ENCODE measurements around the gene BBLN.

BBLN gene

GRCh38 chr9:128153947-128154695 is 5.9 kb upstream of the BBLN start:
- Histone ChIP-seq H3K36me3 (ENCODE audit: control insufficient read depth in 2 of 2, insufficient read depth in 2 of 2, low read length in 2 of 2) (no peaks in the 10 kb centered on the region), H3K27ac (ENCODE audit: low read length) (no peak overlapping the region)

GRCh38 chr9:128155736-128156500 is 4.1 kb upstream of the BBLN start:
- Histone ChIP-seq H3K9me3 (ENCODE audit: control insufficient read depth in 2 of 2, low read length in 2 of 2) (no peaks in the 10 kb centered on the region), H3K4me1 (ENCODE audit: control insufficient read depth, insufficient read depth, low read length) (peaks cover 12% of the 10 kb centered on the region), H3K9ac (ENCODE audit: low read length in 2 of 2) (no peak overlapping the region), H3K27me3 (ENCODE audit: control insufficient read depth in 1 of 2, insufficient read depth in 2 of 2, low read length in 2 of 2) (no peaks in the 10 kb centered on the region), H3K36me3 (ENCODE audit: control insufficient read depth in 2 of 2, insufficient read depth in 2 of 2, low read length in 2 of 2) (no peaks in the 10 kb centered on the region), H3K27ac (ENCODE audit: low read length) (no peak overlapping the region), H3K4me3 (ENCODE audit: low read length in 2 of 2) (no peak overlapping the region)

More at GRCh38 chr9:128153947-128154695, 5.9 kb upstream of the BBLN start:
- Histone ChIP-seq H3K4me1 (ENCODE audit: control insufficient read depth, insufficient read depth, low read length) (no peaks in the 10 kb centered on the region), H3K9me3 (ENCODE audit: control insufficient read depth in 2 of 2, low read length in 2 of 2) (no peaks in the 10 kb centered on the region), H3K27me3 (ENCODE audit: control insufficient read depth in 1 of 2, insufficient read depth in 2 of 2, low read length in 2 of 2) (no peaks in the 10 kb centered on the region), H3K4me3 (ENCODE audit: low read length in 2 of 2) (no peak overlapping the region), H3K9ac (ENCODE audit: low read length in 2 of 2) (no peak overlapping the region)

- H3K27me3 ChIP-seq (ENCODE audit: control insufficient read depth in 1 of 2, insufficient read depth in 2 of 2, low read length in 2 of 2), result no peaks in the 10 kb centered on the region
- H3K9me3 ChIP-seq (ENCODE audit: control insufficient read depth in 2 of 2, low read length in 2 of 2), result no peaks in the 10 kb centered on the region
- peak overlapping the region; percentile 51 to 60 for H3K9ac ChIP-seq (ENCODE audit: low read length in 2 of 2)
- H3K36me3 ChIP-seq (ENCODE audit: control insufficient read depth in 2 of 2, insufficient read depth in 2 of 2, low read length in 2 of 2), result peaks cover 2 to 13% of the 10 kb centered on the region in 2 donors
- H3K4me1 ChIP-seq (ENCODE audit: control insufficient read depth, insufficient read depth, low read length), result peaks cover 19% of the 10 kb centered on the region
- H3K4me3 ChIP-seq (ENCODE audit: low read length in 2 of 2), result peak overlapping the region; percentile 63 to 77
- no peak overlapping the region for H3K27ac ChIP-seq (ENCODE audit: low read length)
Measured at GRCh38 chr9:128159522-128159783, 612 bp upstream of the BBLN start.

- Histone ChIP-seq H3K27me3 (ENCODE audit: control insufficient read depth in 1 of 2, insufficient read depth in 2 of 2, low read length in 2 of 2) (no peaks in the 10 kb centered on the region), H3K27ac (ENCODE audit: low read length) (no peak overlapping the region), H3K4me1 (ENCODE audit: control insufficient read depth, insufficient read depth, low read length) (peaks cover 19% of the 10 kb centered on the region), H3K9me3 (ENCODE audit: control insufficient read depth in 2 of 2, low read length in 2 of 2) (no peaks in the 10 kb centered on the region), H3K4me3 (ENCODE audit: low read length in 2 of 2) (peak overlapping the region; percentile 83 to 90), H3K36me3 (ENCODE audit: control insufficient read depth in 2 of 2, insufficient read depth in 2 of 2, low read length in 2 of 2) (peaks cover 2 to 13% of the 10 kb centered on the region in 2 donors), H3K9ac (ENCODE audit: low read length in 2 of 2) (peak overlapping the region; percentile 74 to 87)
Measured at GRCh38 chr9:128160603-128160987, 530 bp downstream of the BBLN start.

- H3K4me1 ChIP-seq (ENCODE audit: control insufficient read depth, insufficient read depth, low read length), result peaks cover 19% of the 10 kb centered on the region
- peak overlapping the region; percentile 83 to 90 for H3K4me3 ChIP-seq (ENCODE audit: low read length in 2 of 2)
- peak overlapping the region in 1 of 2 donors; percentile 87 for H3K9ac ChIP-seq (ENCODE audit: low read length in 2 of 2)
- H3K27ac ChIP-seq (ENCODE audit: low read length), result no peak overlapping the region
- H3K36me3 ChIP-seq (ENCODE audit: control insufficient read depth in 2 of 2, insufficient read depth in 2 of 2, low read length in 2 of 2), result peaks cover 4 to 18% of the 10 kb centered on the region in 2 donors
- no peaks in the 10 kb centered on the region for H3K9me3 ChIP-seq (ENCODE audit: control insufficient read depth in 2 of 2, low read length in 2 of 2)
- no peaks in the 10 kb centered on the region for H3K27me3 ChIP-seq (ENCODE audit: control insufficient read depth in 1 of 2, insufficient read depth in 2 of 2, low read length in 2 of 2)
Measured at GRCh38 chr9:128161215-128161902, 1.3 kb downstream of the BBLN start.

GRCh38 chr9:128162215-128163026 is 2.4 kb downstream of the BBLN start:
- Histone ChIP-seq H3K9me3 (ENCODE audit: control insufficient read depth in 2 of 2, low read length in 2 of 2) (no peaks in the 10 kb centered on the region), H3K9ac (ENCODE audit: low read length in 2 of 2) (no peak overlapping the region), H3K4me3 (ENCODE audit: low read length in 2 of 2) (no peak overlapping the region), H3K4me1 (ENCODE audit: control insufficient read depth, insufficient read depth, low read length) (peaks cover 19% of the 10 kb centered on the region), H3K36me3 (ENCODE audit: control insufficient read depth in 2 of 2, insufficient read depth in 2 of 2, low read length in 2 of 2) (peaks cover 14 to 28% of the 10 kb centered on the region in 2 donors), H3K27me3 (ENCODE audit: control insufficient read depth in 1 of 2, insufficient read depth in 2 of 2, low read length in 2 of 2) (no peaks in the 10 kb centered on the region), H3K27ac (ENCODE audit: low read length) (no peak overlapping the region)

- Histone ChIP-seq H3K9ac (ENCODE audit: low read length in 2 of 2) (no peak overlapping the region), H3K36me3 (ENCODE audit: control insufficient read depth in 2 of 2, insufficient read depth in 2 of 2, low read length in 2 of 2) (peaks cover 20 to 32% of the 10 kb centered on the region in 2 donors), H3K4me1 (ENCODE audit: control insufficient read depth, insufficient read depth, low read length) (peaks cover 19% of the 10 kb centered on the region), H3K4me3 (ENCODE audit: low read length in 2 of 2) (no peak overlapping the region), H3K27me3 (ENCODE audit: control insufficient read depth in 1 of 2, insufficient read depth in 2 of 2, low read length in 2 of 2) (no peaks in the 10 kb centered on the region), H3K27ac (ENCODE audit: low read length) (no peak overlapping the region), H3K9me3 (ENCODE audit: control insufficient read depth in 2 of 2, low read length in 2 of 2) (no peaks in the 10 kb centered on the region)
Measured at GRCh38 chr9:128163027-128163515, 3.0 kb downstream of the BBLN start.

GRCh38 chr9:128163523-128164306 is 3.6 kb downstream of the BBLN start:
- Histone ChIP-seq H3K4me1 (ENCODE audit: control insufficient read depth, insufficient read depth, low read length) (peaks cover 19% of the 10 kb centered on the region), H3K27ac (ENCODE audit: low read length) (no peak overlapping the region), H3K9me3 (ENCODE audit: control insufficient read depth in 2 of 2, low read length in 2 of 2) (no peaks in the 10 kb centered on the region), H3K27me3 (ENCODE audit: control insufficient read depth in 1 of 2, insufficient read depth in 2 of 2, low read length in 2 of 2) (no peaks in the 10 kb centered on the region), H3K36me3 (ENCODE audit: control insufficient read depth in 2 of 2, insufficient read depth in 2 of 2, low read length in 2 of 2) (peaks cover 23 to 35% of the 10 kb centered on the region in 2 donors), H3K9ac (ENCODE audit: low read length in 2 of 2) (no peak overlapping the region), H3K4me3 (ENCODE audit: low read length in 2 of 2) (no peak overlapping the region)

- H3K4me1 ChIP-seq (ENCODE audit: control insufficient read depth, insufficient read depth, low read length), result peaks cover 17% of the 10 kb centered on the region
- H3K9ac ChIP-seq (ENCODE audit: low read length in 2 of 2), result no peak overlapping the region
- peaks cover 28 to 42% of the 10 kb centered on the region in 2 donors for H3K36me3 ChIP-seq (ENCODE audit: control insufficient read depth in 2 of 2, insufficient read depth in 2 of 2, low read length in 2 of 2)
- no peak overlapping the region for H3K27ac ChIP-seq (ENCODE audit: low read length)
- no peak overlapping the region for H3K4me3 ChIP-seq (ENCODE audit: low read length in 2 of 2)
- H3K9me3 ChIP-seq (ENCODE audit: control insufficient read depth in 2 of 2, low read length in 2 of 2), result no peaks in the 10 kb centered on the region
- no peaks in the 10 kb centered on the region for H3K27me3 ChIP-seq (ENCODE audit: control insufficient read depth in 1 of 2, insufficient read depth in 2 of 2, low read length in 2 of 2)
Measured at GRCh38 chr9:128164307-128164885, 4.3 kb downstream of the BBLN start.

Data from stomach smooth muscle (tissue), 2 donors.